Fibroblast of mammary gland (primary cell): ENCODE results near the gene HES4.

Experiments used
- DNase-seq: peaks from one replicate; pipeline ENCODE4 v3.0.0-alpha.2; 2010; ENCODE audit warnings: low read depth
- H3K4me3 ChIP-seq: 2 replicates; pipeline ENCODE4 v1.5.1; 2011; ENCODE audit warnings: low read depth, mild to moderate bottlenecking, low read length, moderate library complexity; ENCODE audit not compliant: control insufficient read depth
- TF ChIP-seq, protein P1 (sequence below): conservative IDR thresholded peaks from 2 replicates; pipeline ENCODE4 v1.5.1; 2011; ENCODE audit warnings: low read depth, low read length, inconsistent platforms; ENCODE audit not compliant: control insufficient read depth, insufficient read depth

Gene HES4

DNA sequence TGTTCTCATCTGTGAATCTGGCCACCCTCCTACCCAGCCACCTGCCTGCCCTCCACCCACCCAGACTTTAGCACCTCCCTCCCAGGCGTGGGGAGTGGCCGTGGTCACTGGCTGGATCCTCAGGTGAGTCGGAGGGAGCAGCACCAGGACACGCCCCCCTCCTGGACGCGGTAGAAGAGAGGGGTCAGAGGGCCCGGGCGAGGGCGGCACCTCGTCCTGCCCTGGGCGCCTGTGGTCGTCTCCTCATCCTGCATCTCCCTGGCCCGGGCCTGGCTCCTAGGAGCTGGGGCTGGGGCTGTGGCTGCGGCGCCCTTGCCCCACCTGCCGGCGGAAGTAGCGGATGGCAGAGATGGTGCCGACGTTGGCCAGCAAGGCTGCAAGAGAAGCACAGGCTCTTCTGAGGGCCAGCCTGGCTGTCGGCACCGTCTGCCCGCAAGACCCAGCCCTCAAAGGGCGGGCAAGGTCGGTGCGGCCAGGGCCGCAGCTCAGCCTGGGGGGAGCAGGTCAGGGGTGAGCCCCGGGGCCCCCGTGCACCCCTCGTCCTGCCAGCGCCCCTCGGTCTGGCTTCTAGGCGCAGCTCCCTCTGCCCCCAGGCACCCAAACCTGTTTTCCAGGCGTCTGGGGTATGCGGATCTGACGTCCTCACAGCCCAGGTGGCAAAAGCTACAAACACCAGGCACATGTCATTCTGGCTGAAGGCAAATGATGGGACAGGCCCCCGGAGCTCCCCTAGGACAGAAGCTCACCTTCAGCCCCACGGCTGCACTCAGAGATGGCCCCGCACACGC lies 23.8 kb downstream of the HES4 start:
- no peak overlapping the region for H3K4me3 ChIP-seq
- DNase-seq = peak; percentile 38
- TF ChIP-seq, protein P1, sequence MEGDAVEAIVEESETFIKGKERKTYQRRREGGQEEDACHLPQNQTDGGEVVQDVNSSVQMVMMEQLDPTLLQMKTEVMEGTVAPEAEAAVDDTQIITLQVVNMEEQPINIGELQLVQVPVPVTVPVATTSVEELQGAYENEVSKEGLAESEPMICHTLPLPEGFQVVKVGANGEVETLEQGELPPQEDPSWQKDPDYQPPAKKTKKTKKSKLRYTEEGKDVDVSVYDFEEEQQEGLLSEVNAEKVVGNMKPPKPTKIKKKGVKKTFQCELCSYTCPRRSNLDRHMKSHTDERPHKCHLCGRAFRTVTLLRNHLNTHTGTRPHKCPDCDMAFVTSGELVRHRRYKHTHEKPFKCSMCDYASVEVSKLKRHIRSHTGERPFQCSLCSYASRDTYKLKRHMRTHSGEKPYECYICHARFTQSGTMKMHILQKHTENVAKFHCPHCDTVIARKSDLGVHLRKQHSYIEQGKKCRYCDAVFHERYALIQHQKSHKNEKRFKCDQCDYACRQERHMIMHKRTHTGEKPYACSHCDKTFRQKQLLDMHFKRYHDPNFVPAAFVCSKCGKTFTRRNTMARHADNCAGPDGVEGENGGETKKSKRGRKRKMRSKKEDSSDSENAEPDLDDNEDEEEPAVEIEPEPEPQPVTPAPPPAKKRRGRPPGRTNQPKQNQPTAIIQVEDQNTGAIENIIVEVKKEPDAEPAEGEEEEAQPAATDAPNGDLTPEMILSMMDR = peak; percentile 40

DNA sequence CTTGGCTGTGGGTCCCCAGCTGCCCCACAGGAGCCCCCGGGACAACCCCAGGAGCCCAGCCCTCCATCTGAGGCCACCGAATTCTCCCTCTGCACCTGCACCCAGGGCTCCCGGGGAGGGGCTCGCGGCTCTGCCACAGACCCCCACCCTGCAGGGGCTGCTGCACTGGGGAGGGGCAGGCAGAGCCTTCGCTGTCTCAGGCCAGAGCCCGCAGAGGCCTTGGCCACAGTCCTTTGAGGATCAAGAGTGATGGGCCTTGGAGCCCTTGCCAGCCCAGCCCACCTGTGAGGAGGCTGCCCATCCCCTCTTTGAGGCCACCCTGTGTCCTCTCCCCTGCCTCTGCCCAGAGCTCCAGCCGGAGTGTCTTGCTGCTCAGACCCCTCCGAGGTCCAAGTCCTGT lies 24.5 kb downstream of the HES4 start:
- TF ChIP-seq, protein P1 = no peak
- no peak for DNase-seq
- H3K4me3 ChIP-seq = no peak overlapping the region

DNA sequence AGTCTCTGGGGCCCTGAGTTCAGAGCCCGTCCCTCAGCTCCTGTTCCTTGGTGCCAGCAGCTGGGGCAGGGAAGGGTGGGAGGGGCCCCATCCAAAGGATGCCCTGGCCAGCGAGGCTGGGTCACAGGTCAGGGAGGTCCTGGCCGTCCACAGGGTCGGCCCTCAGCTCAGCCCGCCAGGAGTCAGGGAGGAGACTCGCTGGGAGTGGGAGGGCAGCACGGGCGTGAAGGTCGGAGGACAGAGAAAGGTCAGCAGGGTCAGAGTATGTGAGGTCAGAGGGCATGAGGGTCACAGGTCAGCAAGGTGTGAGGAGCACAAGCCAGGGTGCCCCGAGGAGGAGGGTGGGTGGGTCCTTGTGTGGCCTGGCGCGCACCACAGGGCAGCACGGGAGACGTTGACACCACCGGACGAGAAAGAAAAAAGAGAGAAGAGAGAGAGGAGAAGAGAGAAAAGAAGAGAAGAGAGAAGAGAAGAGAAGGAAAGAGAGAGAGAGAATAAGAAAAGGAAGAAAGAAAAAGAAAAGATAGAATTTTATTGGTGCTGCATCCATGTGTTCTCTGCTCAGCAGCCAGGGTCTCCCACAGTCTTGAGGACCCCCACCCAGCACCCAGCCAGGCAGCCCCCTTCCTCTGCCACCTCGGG lies 25.1 kb downstream of the HES4 start:
- no peak for DNase-seq
- no peak overlapping the region for H3K4me3 ChIP-seq
- TF ChIP-seq, protein P1 = no peak

DNA sequence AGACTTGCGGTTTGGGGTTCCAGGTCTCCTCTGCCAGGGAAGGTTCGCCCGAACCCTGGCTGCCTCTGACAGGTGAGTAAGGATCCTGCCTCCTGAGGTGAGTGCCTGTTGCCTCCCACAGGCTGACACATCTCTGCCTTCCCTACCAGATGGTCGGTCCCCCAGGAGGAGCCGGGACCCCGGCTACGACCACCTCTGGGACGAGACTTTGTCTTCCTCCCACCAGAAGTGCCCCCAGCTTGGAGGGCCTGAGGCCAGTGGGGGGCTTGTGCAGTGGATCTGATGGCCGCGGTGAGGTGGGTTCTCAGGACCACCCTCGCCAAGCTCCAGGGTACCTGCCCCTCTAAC lies 25.6 kb downstream of the HES4 start:
- no peak for DNase-seq
- H3K4me3 ChIP-seq = no peak overlapping the region
- TF ChIP-seq, protein P1 = no peak

DNA sequence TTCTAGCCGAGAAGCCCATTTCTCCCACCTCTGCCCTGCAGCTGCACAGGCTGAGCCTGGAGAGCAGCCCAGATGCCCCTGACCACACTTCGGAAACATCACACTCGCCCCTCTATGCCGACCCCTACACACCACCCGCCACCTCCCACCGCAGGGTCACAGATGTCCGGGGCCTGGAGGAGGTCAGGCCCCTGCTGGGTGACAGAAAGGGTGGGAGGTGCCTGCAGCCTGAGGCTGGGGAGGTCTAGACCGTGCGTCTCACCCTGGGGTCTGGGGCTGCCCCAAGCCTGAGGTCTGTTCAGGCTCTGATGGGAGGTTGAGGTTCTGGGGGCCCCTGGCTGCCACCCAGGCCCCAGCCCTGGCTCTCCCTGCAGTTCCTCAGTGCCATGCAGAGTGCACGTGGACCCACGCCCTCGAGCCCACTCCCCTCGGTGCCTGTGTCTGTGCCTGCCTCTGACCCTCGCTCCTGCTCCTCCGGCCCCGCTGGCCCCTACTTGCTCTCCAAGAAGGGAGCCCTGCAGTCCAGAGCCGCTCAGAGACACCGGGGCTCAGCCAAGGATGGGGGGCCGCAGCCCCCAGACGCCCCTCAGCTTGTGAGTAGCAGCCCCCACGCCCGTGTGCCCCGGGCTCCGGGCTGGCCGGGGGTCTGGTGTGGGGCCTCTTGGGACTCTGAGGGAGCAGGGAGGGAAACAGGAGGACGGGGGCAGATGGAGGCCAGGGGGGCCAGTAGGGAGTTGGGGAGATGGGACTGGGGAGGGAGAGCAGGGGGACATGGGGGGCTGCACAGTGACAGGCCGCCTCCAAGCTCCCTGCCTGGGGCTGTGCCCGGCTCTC lies 26.2 kb downstream of the HES4 start:
- TF ChIP-seq, protein P1 = no peak
- no peak for DNase-seq
- H3K4me3 ChIP-seq = no peak overlapping the region

DNA sequence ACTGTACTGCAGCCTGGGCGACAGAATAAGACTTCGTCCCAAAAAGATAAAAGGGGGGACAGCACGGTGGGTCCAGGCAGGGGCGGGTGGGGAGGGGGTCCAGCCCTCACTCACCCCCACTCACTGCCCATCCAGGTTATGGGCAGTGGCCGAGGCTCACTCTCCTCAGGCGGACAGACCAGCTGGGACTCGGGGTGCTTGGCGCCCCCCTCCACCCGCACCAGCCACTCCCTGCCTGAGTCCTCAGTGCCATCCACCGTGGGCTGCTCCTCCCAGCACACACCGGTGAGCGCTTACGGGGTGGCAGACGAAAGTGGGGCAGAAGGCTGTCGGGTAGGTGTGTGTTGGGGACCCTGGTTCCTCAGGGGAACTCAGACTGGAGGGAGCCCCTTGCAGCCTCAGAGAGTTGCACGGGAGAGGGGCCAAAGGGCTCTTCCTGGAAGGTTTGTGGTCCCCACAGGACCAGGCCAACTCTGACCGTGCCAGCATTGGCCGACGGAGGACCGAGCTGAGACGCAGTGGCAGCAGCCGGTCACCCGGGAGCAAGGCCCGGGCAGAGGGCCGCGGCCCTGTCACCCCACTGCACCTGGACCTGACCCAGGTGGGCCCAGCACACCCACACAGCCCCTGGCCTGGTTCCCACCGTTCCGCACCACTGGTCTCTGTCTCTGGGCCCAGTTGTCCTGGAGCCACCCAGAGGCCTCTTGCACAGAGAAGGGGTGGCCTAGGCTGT lies 27.0 kb downstream of the HES4 start:
- DNase-seq = no peak
- TF ChIP-seq, protein P1 = no peak
- no peak overlapping the region for H3K4me3 ChIP-seq
